LNCaP clone FGC (cell line): ENCODE data around the gene HOXD12.

Experiments used
- DNase-seq: peaks from one replicate; pipeline ENCODE4 v3.0.0-alpha.2; 2011; ENCODE audit warnings: low read depth
- H3K4me3 ChIP-seq: 2 replicates; pipeline ENCODE4 v1.5.1; 2011; ENCODE audit warnings: mild to moderate bottlenecking, low read depth, low read length, control low read depth
- CTCF ChIP-seq: IDR thresholded peaks from 2 replicates; pipeline ENCODE4 v1.5.1; 2012; ENCODE audit warnings: mild to moderate bottlenecking; ENCODE audit not compliant: control insufficient read depth, insufficient read depth; ENCODE audit errors: extremely low read depth

The HOXD12 gene

GRCh38 chr2:176123411-176124109 is 24.0 kb downstream of the HOXD12 start:
- H3K4me3 ChIP-seq = no peak overlapping the region
- no peak for TF ChIP-seq CTCF

GRCh38 chr2:176124110-176124946 is 24.7 kb downstream of the HOXD12 start:
- no peak for DNase-seq

More at GRCh38 chr2:176123411-176124109, 24.0 kb downstream of the HOXD12 start:
- no peak for DNase-seq

GRCh38 chr2:176124947-176125771 is 25.6 kb downstream of the HOXD12 start:
- H3K4me3 ChIP-seq = no peak overlapping the region
- TF ChIP-seq CTCF = no peak
- no peak for DNase-seq

More at GRCh38 chr2:176124110-176124946, 24.7 kb downstream of the HOXD12 start:
- no peak for TF ChIP-seq CTCF
- H3K4me3 ChIP-seq = no peak overlapping the region

DNA sequence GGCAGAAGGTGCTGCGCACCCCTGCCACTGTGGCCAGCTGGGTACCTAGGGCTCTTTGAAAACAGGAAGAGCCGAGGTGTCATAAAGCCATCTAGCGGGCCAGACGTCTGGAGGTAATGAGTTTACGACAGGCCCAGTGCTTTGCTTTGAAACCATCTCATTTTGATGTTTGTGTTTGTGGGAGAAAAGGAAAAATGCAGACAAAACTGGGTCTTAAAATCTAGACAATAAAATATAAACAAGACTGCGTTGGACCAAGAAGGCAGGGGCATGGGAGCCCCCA is 26.1 kb downstream of the HOXD12 start:
- TF ChIP-seq CTCF = no peak
- no peak for DNase-seq
- H3K4me3 ChIP-seq = no peak overlapping the region

GRCh38 chr2:176126929-176127773 is 27.6 kb downstream of the HOXD12 start:
- TF ChIP-seq CTCF = peak; percentile 74
- H3K4me3 ChIP-seq = no peak overlapping the region
- no peak for DNase-seq

- TF ChIP-seq CTCF = no peak
- no peak overlapping the region for H3K4me3 ChIP-seq
- no peak for DNase-seq
These were observed 28.1 kb downstream of the HOXD12 start for GRCh38 chr2:176127774-176128072.
